Vein endothelial cell (primary cell): ENCODE measurements around the gene SIX6. TPM values are rescaled to one million over a fixed set of nuclear protein-coding genes. Genes with fewer than 3 reads are reported as not detected.

Experiments used
- small RNA-seq: library from RNA; depleted of rRNA; stranded (forward); fragments of <200 nt; gene quantifications from one replicate; pipeline ENCODE3, GENCODE V24; 2012
- total RNA-seq: library from RNA; depleted of rRNA; stranded (reverse); fragments of >200 nt; gene quantifications from 2 replicates; pipeline ENCODE4 v1.2.3, GENCODE V29; 2012

The SIX6 gene
- not detected in 2 replicates for total RNA-seq

DNA sequence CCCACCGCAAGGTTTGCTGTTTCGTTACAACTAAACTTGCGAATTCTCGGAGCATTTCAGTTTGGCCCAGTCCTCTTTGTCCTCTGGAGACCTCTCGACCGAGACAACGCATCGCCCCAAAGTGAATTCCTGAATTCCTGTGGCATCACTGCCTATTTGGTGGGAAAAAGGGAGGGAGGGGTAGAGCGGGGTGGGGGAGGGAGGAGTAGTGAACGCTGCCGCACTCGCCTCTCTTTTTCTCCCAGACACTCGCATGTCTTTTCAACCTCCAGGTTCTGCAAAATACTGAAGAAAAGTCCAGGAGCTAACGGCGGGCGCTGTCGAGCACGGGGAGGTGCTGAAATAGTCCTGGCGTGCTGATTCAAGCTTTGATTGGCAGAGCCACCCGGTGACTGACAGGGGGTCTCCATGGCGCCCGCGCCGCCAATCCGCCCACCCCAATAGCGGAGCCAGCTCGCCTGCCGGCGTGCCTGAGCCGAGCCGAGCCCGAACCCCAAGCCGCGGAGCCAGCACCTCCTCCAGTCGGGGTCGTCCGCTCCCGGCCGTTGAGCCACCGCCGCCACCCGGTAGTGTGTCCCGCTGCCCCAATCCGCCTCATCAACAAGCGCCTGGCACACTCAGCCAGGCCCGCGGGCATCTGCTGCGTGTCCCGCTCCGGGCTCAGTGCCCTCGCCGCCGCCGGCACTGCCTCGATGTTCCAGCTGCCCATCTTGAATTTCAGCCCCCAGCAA, at the start of gene SIX6:
TSS of gene SIX6 (plus strand) at position 440 of the 731 bp plus-strand sequence. CDS start at position 693, 253 bp downstream.

DNA sequence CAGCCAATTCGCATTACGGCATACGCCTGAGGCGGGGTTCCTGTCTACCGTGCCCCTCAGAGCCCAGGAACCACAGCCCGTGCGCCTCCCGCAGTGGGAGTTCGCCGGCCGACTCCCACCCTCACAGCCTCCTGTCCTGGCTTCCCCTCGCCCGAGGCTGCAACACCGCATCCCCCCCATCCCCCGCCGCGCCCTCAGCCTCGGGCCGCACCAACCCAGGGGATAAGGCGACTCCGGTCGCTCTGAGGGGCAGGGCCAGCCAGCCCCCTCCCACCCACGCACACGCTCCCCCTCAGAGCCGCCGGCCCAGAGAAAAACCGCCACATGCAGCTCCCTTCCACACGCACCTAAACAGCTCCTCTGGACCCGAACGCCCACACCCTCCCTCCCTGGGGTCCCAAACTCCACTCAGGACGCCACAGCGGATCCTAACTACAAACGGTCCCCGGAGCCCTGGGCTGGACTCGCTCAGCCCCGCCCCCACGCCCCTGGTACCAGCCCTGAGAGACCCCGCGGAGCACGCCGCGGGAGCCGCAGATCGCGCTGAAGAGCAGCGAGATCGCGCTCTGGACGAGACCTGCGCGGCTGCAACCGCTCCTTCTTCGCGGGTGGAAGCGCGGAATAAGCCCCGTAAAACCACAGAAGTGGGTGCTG, 23.2 kb upstream of the SIX6 start, which contains the start of gene C14orf39:
TSS of gene C14orf39 (minus strand) at position 466 of the 654 bp plus-strand sequence. CDS start 985 bp downstream, outside the sequence.

Small RNA genes within 50 kb of the gene (small RNA-seq; reads per million reads assigned to genes)
- not detected for gene AL049874.4

Other genes starting within 250 kb of the SIX6 start
- under 0.01 TPM in 1 of 2 replicates, not detected in the other for gene C14orf39, start 23.1 kb upstream of the SIX6 start, total RNA-seq
- 0.33 and 0.48 TPM in 2 replicates for gene SIX1, start 140.3 kb downstream of the SIX6 start, total RNA-seq
- 4.5 and 6.9 TPM in 2 replicates for gene SIX4, start 215.2 kb downstream of the SIX6 start, total RNA-seq
- 58.8 and 77.4 TPM in 2 replicates for gene MNAT1, start 225.6 kb downstream of the SIX6 start, total RNA-seq